Right lobe of liver (tissue), 6 donors: ENCODE measurements around the gene PGC. TPM values are rescaled to one million over a fixed set of nuclear protein-coding genes. Genes with fewer than 3 reads are reported as not detected.
A peak's percentile ranks its signal among the peaks of the same experiment; 100 is the strongest.
"Not testable (repeated sequence)": the region's sequence is repeated elsewhere in the genome, so short reads cannot be mapped to it uniquely, and the experiment has no call there.

Experiments
- ATAC-seq, 4 donors: fragments of 200-7000 bp; cut with Tn5 transposase; one replicate each; pipeline ENCODE4 v1.9.1; 2020; ENCODE audit warnings: mild to moderate bottlenecking in 4 of 4, moderate library complexity in 4 of 4
- DNase-seq, 3 donors: peaks; one replicate each; pipeline ENCODE4 v3.0.0-alpha.2; 2020
- H3K27ac ChIP-seq, 3 donors: fragments of 200-600 bp; one replicate each; pipeline ENCODE4 v1.8.0; 2022
- H3K27me3 ChIP-seq, 2 donors: fragments of 200-600 bp; one replicate each; pipeline ENCODE4 v1.8.0; 2022
- H3K36me3 ChIP-seq, 4 donors: fragments of 200-600 bp; sonication (generic) in 1 of 4; one replicate each; pipeline versions ENCODE4 v1.5.1 to v1.8.0; 2017 to 2022; ENCODE audit warnings: control low read depth in 1 of 4
- H3K4me1 ChIP-seq, 4 donors: fragments of 200-600 bp; sonication (generic) in 1 of 4; one replicate each; pipeline versions ENCODE4 v1.5.1 to v1.8.0; 2017 to 2022; ENCODE audit warnings: control low read depth in 1 of 4
- H3K4me3 ChIP-seq, 3 donors: fragments of 200-600 bp; one replicate each; pipeline ENCODE4 v1.8.0; 2022
- H3K9me3 ChIP-seq, 4 donors: fragments of 200-600 bp; sonication (generic) in 1 of 4; one replicate each; pipeline versions ENCODE4 v1.5.1 to v1.8.0; 2017 to 2022; ENCODE audit warnings: control low read depth in 1 of 4
- CTCF ChIP-seq, 4 donors: fragments of 200-600 bp in 3 of 4; fragments of 450-650 bp in 1 of 4; IDR thresholded peaks; one replicate each; pipeline versions ENCODE4 v1.5.1 to v1.8.0; 2016 to 2022; ENCODE audit warnings: antibody characterized with exemption in 4 of 4, mild to moderate bottlenecking in 2 of 4
- POLR2A ChIP-seq: fragments of 450-650 bp; IDR thresholded peaks from one replicate; pipeline ENCODE4 v1.6.1; 2017; ENCODE audit warnings: antibody characterized with exemption, mild to moderate bottlenecking
- WGBS: methylation state at CpG from one replicate; pipeline ENCODE4 v1.1.6; 2018; ENCODE audit warnings: low coverage, low lambda C conversion rate; ENCODE audit not compliant: insufficient coverage; ENCODE audit errors: missing lambda C conversion rate; 5-methylcytosine and 5-hydroxymethylcytosine counted together
- intact Hi-C, 2 donors: fragments of 100-400 bp; cut with DNase I; formaldehyde crosslinking; loops; one replicate each; pipeline versions ENCODE4 v1.11.2 to v1.14.1; 2022
- total RNA-seq, 6 experiments: library from RNA; depleted of rRNA in 2 of 6; stranded (reverse); fragments of >200 nt in 2 of 6; fragmentation: NEBNext Ultra II Directional in 3 of 6; extraction: Animal tissue kit (Norgen Biotek cat#: 25700) in 3 of 6; gene quantifications; one replicate each; pipeline versions ENCODE4 v1.1.0 to v1.2.4, GENCODE V29; 2016 to 2023
- donor health status: DM: no; HTN: yes; CAD: no.
- donor health status: DM: no; HTN: no; CAD: no.
- donor health status: DM: no; HTN: no; CAD: no.
- donor health status: DM: no; HTN: yes; CAD: no.
- donor health status: DM: no; HTN: yes; CAD: no.

PGC gene
- total RNA-seq, 6 experiments from 2014 or later = 0.31 TPM; not detected in 5

GRCh38 chr6:41767112-41767833 is 20.1 kb upstream of the PGC start:
- Histone ChIP-seq H3K27ac (no peak overlapping the region), H3K27me3 (no peaks in the 10 kb centered on the region), H3K4me3 (no peak overlapping the region), H3K9me3 (no peaks in the 10 kb centered on the region), H3K36me3 (peaks cover 0 to 17% (median 5%) of the 10 kb centered on the region in 4 donors), H3K4me1 (no peaks in the 10 kb centered on the region)
- peak; percentile 58 to 92 (median 65) for ATAC-seq
- TF ChIP-seq POLR2A = no peak
- 10% methylated on average over 6 of the region's 12 CpGs for WGBS
- intact Hi-C loops = no loop called here
- peak in 1 of 3 donors; percentile 31 for DNase-seq

GRCh38 chr6:41766043-41766664 is 19.0 kb upstream of the PGC start:
- H3K27me3 ChIP-seq, intact Hi-C loops, H3K9me3 ChIP-seq, H3K27ac ChIP-seq, H3K4me3 ChIP-seq, H3K4me1 ChIP-seq, H3K36me3 ChIP-seq: not testable (repeated sequence)
- ATAC-seq (peak in 1 of 4 donors; percentile 16), DNase-seq (peak in 1 of 3 donors; percentile 6)
- whole genome bisulfite sequencing = 74% methylated on average over 4 of the region's 4 CpGs

GRCh38 chr6:41763470-41763869 is 16.3 kb upstream of the PGC start:
- DNase-seq (no peak), ATAC-seq (no peak)
- Histone ChIP-seq H3K4me3 (no peak overlapping the region), H3K9me3 (no peaks in the 10 kb centered on the region), H3K27me3 (no peaks in the 10 kb centered on the region), H3K4me1 (no peaks in the 10 kb centered on the region), H3K36me3 (no peaks in the 10 kb centered on the region), H3K27ac (no peak overlapping the region)
- 22% methylated on average over 1 of the region's 2 CpGs for WGBS
- TF ChIP-seq CTCF (IDR thresholded peaks at IDR 0.05) (no peak), POLR2A (no peak)
- intact Hi-C loops = no loop called here

GRCh38 chr6:41759905-41760579 is 12.8 kb upstream of the PGC start:
- no peak overlapping the region for H3K4me3 ChIP-seq
- H3K36me3 ChIP-seq = no peaks in the 10 kb centered on the region
- WGBS = no CpG with 5 or more reads among the region's 2 CpGs
- no peak overlapping the region for H3K27ac ChIP-seq
- ATAC-seq = no peak
- no peaks in the 10 kb centered on the region for H3K9me3 ChIP-seq
- intact Hi-C loops = no loop called here
- TF ChIP-seq CTCF (IDR thresholded peaks at IDR 0.05) (no peak), POLR2A (no peak)
- no peaks in the 10 kb centered on the region for H3K4me1 ChIP-seq
- H3K27me3 ChIP-seq = no peaks in the 10 kb centered on the region
- no peak for DNase-seq

- intact Hi-C loops = no loop called here
- WGBS = 82% methylated on average over 7 of the region's 13 CpGs
- ATAC-seq (no peak), DNase-seq (no peak)
- Histone ChIP-seq H3K27ac (no peak overlapping the region), H3K36me3 (no peaks in the 10 kb centered on the region), H3K27me3 (no peaks in the 10 kb centered on the region), H3K4me1 (no peaks in the 10 kb centered on the region), H3K9me3 (no peaks in the 10 kb centered on the region), H3K4me3 (no peak overlapping the region)
- TF ChIP-seq POLR2A (no peak), CTCF (IDR thresholded peaks at IDR 0.05) (no peak)
These were observed 12.1 kb upstream of the PGC start for GRCh38 chr6:41759106-41759904.
